ENCODE results near the gene GOT1.

The GOT1 gene

DNA sequence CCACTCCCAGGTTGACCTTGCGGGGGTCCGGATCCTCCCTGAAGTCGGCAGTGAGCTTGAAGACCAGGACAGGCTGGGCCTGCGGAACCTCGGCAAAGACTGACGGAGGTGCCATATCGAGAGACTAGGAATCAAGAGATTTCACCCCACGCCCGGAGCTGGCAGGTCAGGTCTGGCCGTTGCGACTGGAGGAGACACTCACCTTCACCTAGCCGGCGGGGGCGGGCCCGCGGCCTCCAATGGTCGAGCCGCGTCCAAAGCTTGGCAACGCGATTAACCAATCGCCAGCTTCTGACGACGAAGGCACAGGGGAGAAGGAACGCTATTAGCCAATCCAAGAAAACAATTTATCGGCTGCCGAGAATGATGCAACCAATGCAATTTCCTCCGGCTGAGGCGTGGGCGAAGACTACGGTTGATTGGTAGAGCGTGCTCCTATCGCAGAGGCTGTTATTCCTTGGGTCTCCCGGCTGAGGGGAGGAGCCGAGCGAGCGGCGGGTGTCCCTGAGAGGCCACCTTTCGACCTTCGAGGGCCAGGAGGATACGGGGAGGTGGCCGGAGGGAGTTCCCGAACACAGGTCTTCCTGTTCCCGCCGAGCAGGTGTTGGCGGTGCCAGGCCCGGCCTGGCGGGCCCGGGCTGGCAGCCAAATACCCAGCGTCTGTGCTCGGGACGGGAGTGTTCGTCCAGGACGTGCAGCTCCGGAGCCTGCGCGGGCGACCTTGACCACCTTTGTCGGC lies at the start of gene GOT1:
TSS of gene GOT1 (minus strand) at position 174 of the 739 bp plus-strand sequence. CDS start at position 115, 59 bp downstream.
- peak; percentile 97 for DNase-seq

DNA sequence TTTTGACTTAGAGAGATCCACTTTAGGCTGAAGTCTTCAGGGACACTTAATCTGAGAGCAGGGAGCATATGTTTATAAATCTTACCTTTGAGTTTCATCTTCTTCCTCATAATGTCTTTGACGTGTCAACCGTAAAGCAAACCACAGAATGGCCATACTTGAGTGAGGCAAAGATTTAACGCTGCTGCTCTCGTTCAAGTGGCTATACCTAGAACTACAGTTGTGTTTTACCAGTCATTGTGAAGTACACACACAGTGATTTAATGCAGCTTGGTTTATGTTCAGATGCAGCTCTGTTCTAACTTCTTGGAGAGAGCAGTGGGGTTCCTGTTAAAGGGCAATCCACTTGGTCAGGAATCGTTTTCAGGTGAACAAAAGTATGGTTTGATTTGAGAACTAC lies 39.9 kb upstream of the GOT1 start:
- DNase-seq, result no peak

DNA sequence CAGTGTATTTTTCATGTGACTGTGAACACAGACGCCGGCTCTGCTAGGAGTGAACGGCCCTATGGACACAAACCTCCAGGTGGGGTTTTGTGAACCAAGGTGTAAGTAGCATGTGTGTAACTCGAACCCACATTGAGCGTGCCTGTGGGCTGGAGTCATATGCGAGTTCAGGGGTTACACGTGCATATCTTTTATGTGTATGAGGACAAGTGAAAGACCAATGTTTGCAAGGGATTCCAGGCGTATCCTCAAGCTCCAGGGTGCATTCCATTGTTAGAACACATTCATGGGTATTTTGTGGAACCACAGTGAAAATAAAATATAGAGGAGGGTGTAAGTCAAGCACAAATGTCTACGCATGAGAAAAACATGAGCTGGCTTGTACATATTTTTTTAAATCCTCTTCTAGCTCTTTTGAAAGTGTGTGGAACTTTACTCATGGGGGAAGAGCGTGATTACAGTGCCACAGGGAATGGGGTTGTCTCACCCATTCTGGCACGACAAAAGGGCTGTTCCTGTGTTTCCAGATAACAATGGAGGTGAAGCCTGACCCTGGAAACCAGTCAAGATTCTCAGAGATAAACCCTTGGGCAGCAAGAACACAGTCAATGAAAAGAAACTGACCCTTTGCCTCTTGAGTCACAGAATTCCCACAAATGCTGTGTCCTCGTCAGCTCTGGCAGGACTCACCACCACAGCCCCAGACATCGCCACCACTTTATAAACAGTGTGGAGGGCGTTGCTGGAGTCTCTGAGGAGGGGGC lies 37.0 kb upstream of the GOT1 start:
- peak; percentile 2 for DNase-seq

DNA sequence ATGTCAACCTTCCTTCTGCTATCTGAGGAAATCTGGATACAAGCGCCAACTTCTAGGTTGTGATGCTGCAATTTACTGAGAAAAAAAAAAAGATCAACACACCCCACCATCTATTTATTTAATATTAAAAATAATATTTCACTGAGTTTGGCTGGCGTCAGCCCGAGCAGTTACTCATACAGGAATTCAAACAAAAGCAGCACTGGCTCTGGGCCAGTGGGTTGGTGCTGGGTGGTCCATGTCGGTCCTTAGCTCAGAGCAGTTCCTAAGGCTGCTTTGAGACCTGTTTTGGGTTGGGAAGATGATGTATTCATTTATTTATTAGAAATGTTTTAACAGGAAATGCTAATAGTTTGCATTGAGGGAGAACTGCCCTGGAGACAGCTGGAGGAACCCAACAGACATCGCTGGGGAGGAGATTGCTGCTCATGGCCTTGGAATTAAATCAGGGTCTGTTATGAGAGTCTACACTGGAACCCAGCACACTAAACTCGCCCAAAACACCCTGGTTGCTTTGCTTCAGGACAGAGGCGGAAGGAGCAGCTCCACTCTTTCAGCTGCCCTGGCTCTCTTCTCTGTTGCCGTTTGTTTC lies 36.3 kb upstream of the GOT1 start:
- no peak for DNase-seq

DNA sequence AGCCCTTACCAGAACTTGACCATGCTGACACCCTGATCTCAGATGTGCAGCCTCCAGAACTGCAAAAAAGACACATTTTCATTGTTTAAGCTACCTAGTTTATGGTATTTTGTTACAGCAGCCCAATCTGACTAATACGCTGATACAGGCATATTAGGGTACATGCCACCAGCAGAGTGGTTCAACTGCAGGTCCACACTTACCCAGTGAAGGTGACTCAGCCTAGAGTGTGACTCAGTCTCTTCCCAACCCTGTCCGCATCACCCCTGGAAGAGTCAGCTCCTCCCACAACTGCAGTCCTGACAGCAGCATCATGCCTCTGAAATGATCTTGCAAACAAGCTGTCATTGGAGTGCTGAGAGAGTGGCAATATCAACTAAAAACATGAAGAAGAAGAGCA lies 30.8 kb upstream of the GOT1 start:
- DNase-seq, result no peak

DNA sequence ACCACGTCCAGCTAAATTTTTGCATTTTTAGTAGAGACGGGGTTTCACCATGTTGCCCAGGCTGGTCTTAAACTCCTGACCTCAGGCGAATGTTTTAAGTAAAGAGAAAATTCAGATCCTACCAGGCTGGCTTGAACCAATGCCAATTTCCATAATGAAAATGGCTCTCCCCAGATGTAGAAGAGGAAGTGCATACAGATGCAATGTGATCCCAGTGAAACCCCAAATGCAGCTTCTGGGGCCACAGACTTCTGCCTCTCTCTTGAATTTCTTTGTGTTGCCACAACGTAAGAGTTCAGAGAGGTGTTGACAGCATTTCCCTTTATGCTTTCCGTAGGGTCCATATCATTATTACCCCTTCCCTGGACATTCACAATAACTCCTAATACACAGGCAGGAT lies 29.6 kb upstream of the GOT1 start:
- DNase-seq, result no peak

DNA sequence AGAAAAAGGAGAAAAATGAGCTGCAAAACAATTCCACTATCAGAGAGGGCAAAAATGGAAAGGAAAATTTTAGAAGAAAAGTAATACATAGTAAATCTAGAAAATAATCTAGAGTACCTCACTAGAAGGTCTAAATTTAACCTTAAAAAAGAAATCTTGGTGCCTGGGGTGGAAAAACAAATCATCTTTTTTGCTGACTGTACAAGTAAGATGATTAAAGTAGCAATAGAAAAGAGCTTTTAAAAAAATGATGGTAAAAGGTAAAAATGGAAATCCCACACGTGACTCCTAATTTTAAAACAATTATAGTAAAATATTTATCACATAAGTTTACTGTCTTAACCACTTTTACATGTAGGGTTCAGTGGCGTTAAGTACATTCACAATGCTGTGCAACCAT lies 28.8 kb upstream of the GOT1 start:
- no peak for DNase-seq

DNA sequence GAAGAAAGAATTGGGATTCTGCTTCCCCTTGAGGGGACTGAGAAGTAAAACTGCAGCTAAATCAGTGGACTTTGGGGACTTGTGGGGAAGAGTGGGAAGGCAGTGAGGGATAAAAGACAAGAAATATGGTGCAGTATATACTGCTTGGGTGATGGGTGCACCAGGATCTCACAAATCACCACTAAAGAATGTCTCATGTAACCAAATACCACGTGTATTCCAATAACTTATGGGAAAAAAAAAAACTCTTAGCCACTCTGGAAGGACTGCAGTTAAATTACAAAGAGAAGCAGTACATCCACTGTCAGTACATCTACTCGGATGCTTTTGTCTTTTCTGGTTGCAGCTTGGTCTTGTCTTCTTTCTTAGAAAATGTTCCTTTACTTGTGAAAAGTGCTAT lies 27.4 kb upstream of the GOT1 start:
- no peak for DNase-seq

DNA sequence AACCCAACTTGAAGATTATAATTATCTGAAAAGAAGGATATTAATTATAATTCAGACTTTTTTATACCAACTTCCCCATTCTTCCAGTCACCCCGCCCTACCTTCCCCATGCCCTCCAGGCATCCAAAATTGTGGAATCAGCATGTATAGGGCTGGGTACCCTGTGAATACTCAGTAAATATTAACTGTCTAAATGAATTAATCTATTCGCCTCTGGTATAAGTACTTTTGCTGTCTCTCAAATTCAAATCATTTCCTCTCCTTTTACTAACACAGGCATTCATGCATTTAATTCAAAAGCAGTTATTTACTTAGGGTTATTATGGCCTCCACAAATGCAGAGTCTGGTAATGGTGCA lies 26.5 kb upstream of the GOT1 start:
- no peak for DNase-seq

DNA sequence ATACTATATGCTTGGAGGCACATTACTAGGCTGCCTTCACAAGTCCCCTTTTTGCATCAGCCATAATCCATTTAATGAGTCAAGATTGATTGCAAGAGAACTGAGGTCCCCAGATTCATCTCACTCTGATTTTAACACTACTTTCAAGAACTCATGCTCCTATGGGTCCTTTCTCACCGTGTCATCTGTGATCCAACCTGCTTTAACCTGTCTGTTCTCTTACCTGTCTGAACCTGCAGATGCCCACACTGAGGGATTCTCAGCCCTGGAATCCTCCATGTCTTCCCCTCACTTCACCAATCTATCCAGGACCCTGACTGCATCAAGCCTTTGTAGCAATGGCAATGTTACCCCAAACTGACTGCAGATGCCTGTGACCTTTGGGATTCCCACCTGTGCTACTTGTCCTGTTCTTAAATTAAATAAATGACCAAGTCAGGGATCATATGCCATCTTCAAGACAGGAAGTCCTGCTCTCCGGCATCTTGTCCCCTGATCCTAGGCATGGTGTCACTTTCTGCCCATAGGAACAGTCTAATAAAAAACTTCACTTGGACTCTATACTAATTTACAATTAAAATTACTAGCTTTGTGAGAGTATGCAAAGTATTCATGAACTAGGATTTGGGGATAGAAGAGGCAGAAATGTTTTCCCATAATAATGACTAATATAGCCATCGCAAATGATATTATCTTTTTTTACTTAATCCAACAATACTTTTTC lies 25.9 kb upstream of the GOT1 start:
- DNase-seq, result no peak

DNA sequence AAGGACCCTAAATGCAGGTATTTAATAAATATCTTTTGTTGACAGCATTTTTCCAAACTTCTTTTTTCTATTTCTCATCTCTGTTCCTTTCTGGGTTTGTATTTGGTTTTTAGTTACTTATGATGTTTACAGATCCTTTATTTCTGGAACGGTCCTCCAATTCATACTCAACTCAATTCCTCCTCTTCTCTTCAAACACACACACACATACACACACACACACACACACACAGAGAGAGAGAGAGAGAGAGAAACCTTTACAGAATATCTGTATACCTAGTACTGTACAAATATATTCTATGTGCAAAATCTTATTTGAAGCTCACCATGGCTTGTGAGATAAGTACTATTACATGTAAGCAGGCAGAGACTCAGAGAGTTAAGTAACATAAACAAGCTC lies 21.6 kb upstream of the GOT1 start:
- DNase-seq, result no peak

DNA sequence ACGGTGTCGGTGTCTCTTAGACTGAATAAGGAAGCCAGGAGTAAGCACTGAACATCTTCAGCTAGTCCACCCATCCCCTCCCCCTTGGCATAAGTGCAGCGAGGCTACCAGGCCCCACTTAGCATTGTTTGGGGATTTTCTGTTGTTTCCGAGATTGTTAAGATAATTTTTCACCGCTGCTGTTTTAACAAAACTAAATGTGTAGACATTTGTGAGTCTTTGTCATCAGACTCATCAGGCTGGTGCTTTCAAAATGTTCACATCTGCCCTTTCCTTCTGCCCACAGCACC lies 21.0 kb upstream of the GOT1 start:
- no peak for DNase-seq

DNA sequence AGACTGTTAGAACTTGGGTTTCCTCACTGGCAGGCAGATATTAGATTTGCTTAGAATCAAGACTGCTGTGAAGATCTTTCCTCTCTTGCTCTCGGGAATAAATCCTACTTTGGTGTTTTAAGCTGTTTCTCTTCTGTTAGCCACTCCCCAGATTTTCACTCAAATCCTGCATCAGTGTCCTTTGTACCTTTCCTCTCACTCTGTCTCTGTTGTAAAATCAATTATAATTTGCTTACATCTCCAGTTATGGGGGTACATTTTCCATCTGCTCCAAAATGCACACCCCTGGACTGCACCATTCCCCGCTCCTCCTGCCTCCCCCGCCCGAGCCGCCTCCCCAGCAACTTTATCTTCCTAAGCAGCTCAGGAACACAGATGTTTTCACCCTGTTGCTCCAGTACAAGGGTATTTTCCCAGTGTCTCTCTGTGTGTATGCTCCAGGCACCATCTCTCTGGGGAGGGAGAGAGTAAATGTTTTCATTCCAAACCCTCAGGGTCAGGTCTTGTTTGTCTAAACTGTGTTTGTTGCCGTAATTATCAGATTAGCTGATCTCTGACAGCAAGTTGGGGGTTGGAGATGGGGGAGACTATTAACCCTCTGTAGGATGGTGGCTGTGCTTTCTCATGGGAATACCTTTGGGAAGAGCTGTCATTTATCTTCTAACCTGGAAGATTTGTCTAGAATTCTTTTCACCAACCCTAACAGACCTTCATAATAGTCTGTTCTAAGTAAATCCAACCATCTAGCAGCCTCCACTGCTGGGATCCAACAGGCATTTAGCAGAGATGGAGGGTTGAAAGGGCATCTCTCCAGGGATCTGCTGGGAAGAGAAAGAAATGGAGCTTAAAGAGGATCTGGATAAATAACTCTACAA lies 20.4 kb upstream of the GOT1 start:
- no peak for DNase-seq

DNA sequence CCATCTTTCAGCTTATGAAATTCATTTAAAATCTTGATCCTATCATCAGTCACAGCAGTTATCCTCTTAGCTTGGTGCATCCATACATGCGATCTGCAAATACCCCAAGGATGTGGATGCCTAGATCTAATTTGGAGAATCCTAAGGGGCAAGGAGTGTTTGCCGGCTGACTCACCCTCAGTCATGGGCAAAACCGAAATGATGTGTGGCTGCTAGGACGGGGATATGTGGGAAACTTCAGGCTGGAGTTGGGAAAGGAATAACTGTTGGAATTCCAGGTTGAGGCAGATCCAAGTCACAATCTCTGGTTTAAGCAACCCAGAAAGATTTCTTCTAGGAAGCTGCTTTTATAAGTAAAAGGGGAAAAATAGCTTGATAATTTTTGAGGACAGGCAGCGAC lies 19.7 kb upstream of the GOT1 start:
- no peak for DNase-seq

DNA sequence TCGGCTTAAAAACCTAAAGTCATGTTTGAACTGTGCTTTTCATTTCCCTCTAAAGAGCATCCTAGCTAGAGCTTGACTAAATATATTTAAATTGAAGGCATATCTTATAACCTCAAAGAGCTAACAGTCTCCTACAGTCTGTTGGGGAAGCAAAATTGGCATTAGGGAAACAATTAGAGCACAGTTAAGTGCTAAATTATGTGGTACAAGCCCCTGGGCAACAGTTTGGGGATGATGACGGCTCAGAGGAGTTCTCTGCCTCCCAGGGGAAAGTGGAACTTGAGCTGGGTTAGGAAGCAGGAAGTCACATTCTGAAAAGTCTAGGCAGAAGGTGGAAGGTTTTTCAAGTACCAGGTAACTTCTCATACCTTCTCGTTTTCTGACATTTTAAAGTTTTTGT lies 18.6 kb upstream of the GOT1 start:
- DNase-seq, result no peak

DNA sequence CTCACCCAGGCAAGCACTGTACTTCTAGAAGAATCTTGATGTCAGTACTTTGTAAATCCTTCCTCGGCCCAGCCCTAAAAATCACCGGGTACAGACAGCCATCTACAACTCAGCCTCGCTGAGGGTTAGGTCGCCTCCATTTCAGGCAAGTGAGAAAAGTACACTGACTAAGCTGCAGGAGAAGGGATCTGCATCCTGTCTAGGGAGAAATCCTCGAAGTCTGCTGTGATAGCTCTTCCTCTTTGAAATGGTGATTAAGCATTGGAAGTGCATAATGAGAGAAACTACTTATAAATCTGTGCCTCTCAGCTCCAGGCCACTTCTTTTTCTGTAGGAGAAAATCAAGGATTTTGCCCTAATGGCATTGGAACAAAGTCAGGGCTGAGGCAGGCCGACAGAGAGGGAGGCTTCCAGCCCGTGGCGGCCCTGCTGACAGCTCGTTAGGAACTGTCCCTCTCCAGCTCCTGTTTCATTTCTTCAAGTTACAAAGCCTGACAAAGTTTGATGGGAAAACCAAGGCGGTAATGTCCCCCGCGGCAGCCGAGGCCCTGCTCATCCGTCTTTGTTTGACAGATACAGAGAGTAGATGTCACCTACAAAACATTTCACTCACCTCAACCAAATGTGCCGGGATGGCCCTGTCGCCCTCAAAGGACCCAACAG lies 14.1 kb upstream of the GOT1 start:
- DNase-seq, result no peak

DNA sequence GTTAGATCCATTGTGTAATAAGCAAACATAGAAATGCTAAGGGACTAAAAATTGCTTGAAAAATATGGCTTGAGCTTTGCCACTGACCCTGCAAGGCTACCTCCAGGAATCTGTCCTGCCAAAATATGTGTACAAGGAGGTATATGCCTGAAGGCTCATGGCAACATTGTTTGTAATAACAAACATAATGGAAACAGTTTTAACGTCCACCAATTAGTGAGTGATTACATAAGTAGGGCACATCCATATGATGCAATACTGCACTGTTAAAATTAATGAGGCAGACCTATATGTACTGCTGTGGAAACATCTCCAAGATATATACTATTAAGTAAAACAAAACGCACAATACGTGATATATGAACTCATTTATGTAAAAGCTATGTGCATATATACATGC lies 13.1 kb upstream of the GOT1 start:
- no peak for DNase-seq

DNA sequence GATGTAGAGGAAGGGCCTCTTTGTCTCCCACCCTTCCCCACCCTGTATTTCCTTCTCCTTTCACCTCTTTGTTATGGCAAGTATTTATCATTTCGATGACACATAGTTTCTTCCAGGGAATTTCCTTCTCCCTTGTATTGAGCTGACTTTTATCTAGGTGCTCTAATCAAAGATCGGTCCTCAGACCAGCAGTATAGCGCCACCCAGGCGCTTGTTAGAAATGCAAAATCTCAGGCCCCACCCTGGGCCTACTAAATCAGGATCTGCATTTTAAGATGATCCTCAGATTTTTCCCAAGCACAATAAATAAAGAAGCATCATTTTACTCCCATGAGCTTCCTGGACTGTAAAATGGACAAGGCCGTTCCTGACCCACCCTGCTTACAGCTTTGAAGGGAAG lies 12.0 kb upstream of the GOT1 start:
- DNase-seq, result no peak

DNA sequence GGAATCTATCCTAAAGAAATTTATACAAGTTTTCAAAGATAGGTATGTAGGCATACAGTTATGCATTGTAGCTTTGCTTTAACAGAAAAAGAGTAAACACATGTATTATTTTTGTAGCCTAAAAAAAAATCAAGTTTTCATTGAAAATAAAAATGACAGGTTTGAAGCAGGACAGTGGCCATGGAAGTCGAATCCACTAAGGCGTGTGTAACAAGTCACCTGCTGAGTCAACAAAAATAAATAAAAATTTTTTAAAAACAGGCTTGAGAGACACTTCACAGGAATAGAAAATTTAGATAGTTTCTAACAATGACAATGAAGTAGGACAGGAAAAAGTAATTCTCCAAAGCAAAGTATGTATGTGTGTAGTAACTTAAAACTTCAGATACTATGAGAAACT lies 8.5 kb upstream of the GOT1 start:
- no peak for DNase-seq

DNA sequence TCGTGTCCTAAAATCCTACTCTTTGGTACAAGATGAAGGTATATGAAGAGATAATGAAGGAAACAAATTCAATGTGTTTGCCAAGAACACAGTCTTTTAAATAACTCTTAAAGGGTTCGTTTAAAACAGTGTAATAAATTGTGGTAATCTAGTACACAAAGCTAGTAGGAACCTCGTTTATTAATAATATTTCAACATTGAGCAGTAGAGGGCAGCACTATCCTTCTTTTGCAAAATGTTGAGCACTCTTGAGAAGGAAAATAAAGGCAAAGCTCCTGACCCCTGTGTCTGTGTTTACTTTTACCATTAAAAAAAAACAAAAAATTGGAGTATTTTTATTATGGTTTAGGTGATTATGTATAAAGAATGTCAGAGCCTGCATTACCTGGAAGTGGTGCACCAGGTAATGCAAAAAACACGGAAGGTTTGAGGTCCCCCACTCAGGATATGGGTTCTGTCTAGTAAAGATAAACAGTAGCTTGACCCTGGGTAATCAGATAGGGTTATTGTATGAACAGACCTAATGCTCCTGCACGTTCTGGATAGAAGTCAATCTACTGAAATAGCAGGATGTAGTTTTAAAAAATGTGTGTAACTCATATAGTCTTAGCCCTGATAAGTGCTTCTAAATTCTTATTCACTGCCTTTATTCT lies 5.7 kb upstream of the GOT1 start:
- DNase-seq, result peak; percentile 32

DNA sequence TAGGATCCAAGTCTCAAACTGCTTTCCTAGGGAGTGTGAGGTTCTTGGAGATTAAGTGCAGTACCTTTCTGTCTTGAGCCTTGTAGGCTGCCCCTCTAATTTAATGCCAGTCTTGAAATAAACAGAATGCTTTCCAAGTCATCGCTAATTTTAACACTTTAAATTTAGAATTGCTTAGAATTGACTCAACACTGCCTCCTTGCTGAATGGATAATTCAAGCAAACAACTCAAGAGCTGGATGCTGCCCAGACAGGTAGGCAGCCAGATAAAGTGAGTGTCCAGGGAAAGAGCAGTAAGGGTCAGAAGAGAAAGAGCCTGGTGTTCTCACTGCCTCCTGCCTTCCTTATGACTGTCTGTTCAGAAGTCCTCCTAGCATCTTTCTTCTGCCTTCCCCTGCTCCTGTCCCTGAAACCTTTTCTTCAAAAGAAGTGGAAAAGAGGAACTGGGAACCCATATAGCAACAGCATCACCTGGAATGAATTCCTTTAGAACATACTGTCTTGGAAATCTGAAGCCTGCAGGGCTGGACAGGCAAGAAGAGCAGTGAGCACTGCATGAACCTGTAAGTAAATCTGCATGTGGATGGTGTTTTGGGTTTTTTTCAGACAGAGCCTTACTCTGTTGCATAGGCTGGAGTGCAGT lies 3.1 kb upstream of the GOT1 start:
- DNase-seq, result no peak
